ENCODE results near the gene RTEL1.

The RTEL1 gene

GRCh38 chr20:63744574-63745423 lies 86.7 kb downstream of the RTEL1 start:
- no peak for DNase-seq (ENCODE audit: low read depth)
- peak overlapping the region; percentile 73 for H3K4me3 ChIP-seq (ENCODE audit: low read length)
- peaks cover 14% of the 10 kb centered on the region for H3K4me1 ChIP-seq (ENCODE audit: control insufficient read depth, insufficient read depth, low read length)
- H3K27me3 ChIP-seq (replicated peaks; ENCODE audit: control insufficient read depth, insufficient read depth, low read length) = no peaks in the 10 kb centered on the region
- peaks cover 18% of the 10 kb centered on the region for H3K36me3 ChIP-seq (ENCODE audit: control insufficient read depth, insufficient read depth, low read length, severe bottlenecking)
- no peaks in the 10 kb centered on the region for H3K9me3 ChIP-seq (ENCODE audit: control insufficient read depth, low read length)
- H3K9ac ChIP-seq (ENCODE audit: low read length) = peak overlapping the region; percentile 71

- no peak for DNase-seq (ENCODE audit: low read depth)
- Histone ChIP-seq H3K36me3 (ENCODE audit: control insufficient read depth, insufficient read depth, low read length, severe bottlenecking) (peaks cover 18% of the 10 kb centered on the region), H3K9ac (ENCODE audit: low read length) (no peak overlapping the region), H3K27me3 (replicated peaks; ENCODE audit: control insufficient read depth, insufficient read depth, low read length) (no peaks in the 10 kb centered on the region), H3K4me3 (ENCODE audit: low read length) (no peak overlapping the region), H3K4me1 (ENCODE audit: control insufficient read depth, insufficient read depth, low read length) (peaks cover 14% of the 10 kb centered on the region), H3K9me3 (ENCODE audit: control insufficient read depth, low read length) (no peaks in the 10 kb centered on the region)
Measured at GRCh38 chr20:63745424-63745805, 87.3 kb downstream of the RTEL1 start.

Data from adipocyte (in vitro differentiated cells).